Measurements from ENCODE around the gene CEP170B. TPM values are rescaled to one million over a fixed set of nuclear protein-coding genes. Genes with fewer than 3 reads are reported as not detected.

Gene CEP170B
- polyA plus RNA-seq, 3 donors, result 11.1 to 21.6 (median 15.3) TPM

DNA sequence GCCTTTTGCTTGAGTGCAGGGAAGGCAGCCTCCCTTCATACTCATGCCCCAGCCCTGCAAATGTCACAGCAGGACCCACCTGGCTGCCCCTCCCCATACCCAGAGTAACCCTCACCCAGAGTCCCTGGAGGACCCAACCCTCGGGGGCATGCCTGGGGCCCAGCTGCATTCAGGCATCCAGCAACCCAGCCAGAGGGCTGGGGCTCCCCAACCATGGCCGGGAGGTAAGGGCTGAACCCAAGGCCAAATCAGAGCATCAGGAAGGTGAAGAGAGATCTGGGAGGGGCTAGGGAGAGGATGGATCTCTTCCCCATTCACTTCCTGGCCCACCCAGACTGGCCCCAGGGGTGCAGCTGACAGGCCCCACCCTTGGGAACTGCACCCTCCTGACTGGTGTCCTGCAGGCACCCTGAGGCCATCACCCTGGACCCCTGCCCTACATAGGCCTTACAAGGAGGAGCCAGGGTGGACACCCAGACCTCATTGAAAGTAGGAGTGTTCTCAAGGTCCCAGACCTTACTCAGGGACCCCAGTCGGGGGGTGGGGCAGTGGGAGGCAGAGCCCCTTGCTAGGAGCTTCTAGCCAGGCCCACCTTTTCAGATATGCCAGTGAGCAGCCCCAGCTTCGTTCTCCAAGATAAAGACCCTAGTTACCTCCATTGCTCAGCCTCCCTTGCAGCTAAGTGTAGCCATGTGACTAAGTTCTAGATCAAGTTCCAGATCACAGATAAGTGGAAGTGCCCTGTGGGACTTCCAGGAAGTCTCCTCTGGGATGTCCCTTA is 58.8 kb downstream of the CEP170B start:
- no peak for DNase-seq (ENCODE audit: extremely low read depth in 1 of 11, low read depth in 9 of 11, low spot score in 4 of 11)

DNA sequence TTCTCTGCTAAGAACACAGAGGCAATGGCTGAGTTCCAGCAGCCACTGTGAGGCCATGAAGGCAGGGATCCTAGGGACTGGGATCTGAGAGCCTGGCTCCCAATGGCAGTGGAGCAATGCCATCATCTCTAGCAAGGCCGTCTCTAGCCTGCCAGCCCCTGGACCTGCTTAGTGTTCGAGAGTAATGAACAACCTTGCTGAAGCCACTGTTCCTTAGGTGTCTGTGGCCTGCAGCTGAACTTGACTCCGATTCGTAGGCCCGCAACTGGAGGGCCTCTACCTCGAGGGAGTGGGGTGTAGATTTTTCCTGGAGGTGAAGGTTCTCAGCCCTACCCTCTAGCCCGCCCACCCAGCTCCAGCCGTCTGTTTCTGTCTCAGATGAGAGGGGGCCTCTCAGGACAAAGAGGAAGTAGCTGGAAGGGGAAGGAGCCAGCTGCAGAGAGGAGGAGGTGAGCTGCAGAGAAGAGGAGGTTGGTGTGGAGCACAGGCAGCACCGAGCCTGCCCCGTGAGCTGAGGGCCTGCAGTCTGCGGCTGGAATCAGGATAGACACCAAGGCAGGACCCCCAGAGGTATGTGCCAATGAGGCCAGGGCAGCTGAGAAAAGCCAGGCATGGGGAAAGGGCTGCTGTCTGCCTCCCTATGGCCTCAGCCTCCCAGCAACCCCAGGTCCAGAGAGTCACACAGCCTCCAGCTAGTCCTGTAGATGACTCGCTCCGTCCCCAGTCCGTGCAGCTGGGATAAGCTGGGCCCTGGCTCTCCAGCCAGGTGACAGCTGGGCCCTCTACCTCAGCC is 59.5 kb downstream of the CEP170B start, which contains the start of gene PLD4:
TSS of gene PLD4 (plus strand) at position 459 of the 793 bp plus-strand sequence. CDS start 2,262 bp downstream, outside the sequence.
- DNase-seq (ENCODE audit: extremely low read depth in 1 of 11, low read depth in 9 of 11, low spot score in 4 of 11), result no peak

DNA sequence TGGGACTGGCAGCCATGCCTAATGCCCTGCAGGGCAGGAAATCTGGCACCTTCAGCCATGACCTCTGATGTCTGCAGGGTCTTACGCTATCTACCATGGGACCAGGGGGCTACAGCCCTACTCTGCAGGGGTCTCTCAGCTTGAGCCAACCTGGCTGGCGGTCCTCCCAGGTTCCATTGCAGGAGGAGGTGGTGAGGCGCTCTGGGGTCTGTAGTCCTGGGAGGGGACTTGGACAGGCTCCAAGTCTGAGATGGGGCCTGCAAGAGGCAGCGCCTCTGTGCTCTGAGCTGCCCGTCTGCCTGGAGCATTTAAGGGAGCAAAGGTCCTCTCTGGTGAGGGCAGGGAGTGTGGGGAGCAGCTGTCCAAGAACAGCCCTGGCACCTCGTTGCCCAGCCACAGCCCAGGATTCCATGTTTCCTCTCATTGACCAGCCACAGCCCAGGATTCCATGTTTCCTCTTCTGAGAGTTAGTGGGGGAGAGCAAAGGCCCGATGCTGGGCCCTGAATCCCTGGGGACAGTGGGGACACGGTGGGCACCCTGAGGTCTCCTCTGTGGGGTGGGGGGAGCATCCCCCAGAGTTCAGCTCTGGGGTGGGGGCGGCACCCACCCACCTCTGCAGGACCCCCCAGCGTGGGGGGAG is 60.3 kb downstream of the CEP170B start:
- no peak for DNase-seq (ENCODE audit: extremely low read depth in 1 of 11, low read depth in 9 of 11, low spot score in 4 of 11)

DNA sequence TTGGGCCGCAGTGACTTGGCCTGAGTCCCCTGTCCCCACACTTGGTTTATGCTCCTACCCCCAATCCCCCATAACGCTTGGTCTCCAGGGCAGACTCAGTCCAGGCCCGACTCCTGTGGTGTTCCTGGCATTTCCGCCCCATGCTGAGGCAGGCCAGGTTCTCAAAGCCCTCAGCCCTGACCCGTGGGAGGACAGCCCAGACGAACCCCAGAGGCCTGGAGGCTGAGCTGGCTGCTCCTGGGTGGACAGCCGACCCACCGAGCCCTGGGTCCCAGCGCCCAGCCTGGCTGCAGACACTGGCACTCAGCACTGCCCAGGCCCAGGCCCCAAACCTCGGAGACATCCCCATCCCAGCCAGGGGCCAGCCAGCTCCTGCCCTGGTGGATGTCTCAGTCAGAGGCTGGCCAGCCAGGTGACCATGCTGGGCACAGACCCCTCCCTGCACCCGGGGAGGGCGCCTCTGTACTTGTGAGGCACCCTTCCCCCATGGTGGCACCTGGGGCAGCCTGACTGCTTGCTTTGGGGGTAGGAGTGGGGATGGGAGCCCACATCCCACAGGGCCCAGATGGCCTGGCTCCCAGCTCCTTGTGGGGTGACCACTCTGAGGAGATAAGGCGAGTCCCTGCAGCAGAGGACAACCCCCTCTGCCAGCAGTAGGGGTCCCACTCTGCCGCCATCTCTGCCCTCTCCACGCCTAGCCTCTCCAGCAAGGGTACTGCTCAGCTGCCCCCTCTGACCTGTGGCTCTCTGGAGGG is 61.0 kb downstream of the CEP170B start:
- no peak for DNase-seq (ENCODE audit: extremely low read depth in 1 of 11, low read depth in 9 of 11, low spot score in 4 of 11)

DNA sequence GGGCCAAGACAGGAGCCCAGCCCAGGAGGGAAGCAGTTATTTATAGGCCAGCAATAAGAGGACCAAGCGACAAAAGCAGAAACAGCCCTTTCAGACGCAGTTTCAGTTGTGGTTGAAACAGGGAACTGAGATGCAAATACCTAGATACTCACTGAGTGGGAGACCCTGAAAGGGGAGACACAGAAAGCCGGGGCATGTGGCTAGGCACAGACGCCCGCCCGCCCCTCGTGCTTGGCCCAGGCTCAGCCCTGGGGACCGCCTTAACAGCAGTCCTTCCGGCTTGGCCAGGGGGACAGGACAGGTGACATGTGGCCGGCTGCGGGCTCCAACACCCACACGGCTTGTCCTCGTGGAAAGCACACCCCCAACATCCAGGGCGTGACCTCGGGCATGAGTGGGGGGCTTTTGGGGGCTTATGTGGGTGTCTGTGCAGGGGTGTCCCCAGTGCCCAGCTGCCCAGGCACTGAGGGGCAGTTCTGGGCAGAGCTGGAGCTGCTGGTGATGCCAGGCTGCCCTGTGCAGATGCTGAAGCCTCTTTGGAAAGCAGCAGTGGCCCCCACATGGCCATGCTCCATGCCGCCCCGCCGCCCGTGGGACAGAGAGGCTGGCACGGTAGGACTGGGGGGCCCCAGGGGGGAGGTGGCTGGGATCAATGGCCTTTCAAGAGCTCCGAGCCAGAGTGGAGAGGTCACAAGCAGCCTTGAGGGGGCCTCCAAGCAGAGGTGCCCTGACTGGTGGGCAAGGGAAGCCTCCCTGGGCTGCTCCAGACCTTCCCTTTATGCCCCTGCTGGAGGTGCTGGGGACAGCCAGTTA is 61.8 kb downstream of the CEP170B start:
- DNase-seq (ENCODE audit: extremely low read depth in 1 of 11, low read depth in 9 of 11, low spot score in 4 of 11), result no peak

DNA sequence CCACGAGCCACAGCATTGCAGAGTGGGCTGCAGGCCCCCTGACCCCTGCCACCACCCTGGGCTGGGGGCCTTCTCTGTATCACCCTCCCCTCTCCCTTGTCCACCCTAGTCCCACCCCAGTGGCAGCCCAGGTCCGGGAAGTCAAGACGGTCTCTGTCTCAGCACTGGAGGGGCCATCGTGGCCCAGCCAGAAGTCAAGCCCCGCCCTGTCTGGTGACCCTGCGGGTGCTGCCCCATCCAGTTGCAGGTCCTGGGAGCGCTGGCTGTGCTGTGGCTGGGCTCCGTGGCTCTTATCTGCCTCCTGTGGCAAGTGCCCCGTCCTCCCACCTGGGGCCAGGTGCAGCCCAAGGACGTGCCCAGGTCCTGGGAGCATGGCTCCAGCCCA is 62.4 kb downstream of the CEP170B start:
- no peak for DNase-seq (ENCODE audit: extremely low read depth in 1 of 11, low read depth in 9 of 11, low spot score in 4 of 11)

DNA sequence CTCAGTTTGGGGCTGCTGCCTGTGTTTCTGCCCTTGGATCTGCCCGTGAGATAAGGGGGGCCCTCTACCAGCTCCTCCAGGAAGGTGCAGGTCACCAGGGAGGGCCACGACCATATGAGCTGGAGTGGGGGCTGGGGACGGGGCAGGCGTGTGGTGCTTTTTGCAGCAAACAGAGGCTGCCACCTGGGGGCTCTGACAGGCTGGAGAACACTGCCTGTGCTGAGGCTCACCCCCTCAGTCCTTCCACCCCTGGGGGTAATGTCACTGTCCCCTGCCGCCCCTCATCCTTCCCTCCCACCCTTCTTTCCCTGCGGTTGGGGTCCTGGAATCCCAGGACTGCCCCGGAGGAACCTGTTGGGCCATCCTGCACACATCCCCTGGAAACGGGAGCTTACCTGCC is 62.8 kb downstream of the CEP170B start:
- DNase-seq (ENCODE audit: extremely low read depth in 1 of 11, low read depth in 9 of 11, low spot score in 4 of 11), result no peak

DNA sequence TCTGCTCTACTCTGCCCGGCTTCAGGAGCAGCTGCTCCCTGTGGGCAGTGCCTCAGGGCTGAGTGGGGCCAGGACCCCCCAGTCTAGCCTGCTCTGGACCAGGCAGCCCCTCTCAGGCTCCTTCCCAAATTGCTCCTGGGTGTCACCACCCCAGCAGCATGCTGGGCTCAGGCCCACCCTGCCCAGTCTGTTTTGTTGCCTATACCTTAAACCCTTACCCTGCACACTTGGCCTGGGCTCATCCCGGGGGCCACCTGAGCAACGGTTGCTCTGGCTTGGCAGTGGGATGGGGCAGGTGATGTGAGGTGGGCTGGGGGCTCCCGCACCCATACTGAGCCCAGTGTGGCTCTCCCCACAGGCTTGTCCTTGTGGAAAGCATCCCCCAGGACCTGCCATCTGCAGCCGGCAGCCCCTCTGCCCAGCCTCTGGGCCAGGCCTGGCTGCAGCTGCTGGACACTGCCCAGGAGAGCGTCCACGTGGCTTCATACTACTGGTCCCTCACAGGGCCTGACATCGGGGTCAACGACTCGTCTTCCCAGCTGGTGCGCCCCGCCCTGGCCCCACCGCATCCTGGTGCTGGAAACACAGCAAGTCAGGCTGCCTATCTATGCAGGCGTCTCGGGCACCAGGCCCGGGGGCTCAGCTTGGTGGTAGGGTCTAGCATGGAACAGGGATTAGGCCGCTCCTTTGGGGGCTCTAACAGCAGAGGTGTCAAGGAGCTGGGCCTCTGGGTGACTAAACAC is 63.5 kb downstream of the CEP170B start:
- no peak for DNase-seq (ENCODE audit: extremely low read depth in 1 of 11, low read depth in 9 of 11, low spot score in 4 of 11)

DNA sequence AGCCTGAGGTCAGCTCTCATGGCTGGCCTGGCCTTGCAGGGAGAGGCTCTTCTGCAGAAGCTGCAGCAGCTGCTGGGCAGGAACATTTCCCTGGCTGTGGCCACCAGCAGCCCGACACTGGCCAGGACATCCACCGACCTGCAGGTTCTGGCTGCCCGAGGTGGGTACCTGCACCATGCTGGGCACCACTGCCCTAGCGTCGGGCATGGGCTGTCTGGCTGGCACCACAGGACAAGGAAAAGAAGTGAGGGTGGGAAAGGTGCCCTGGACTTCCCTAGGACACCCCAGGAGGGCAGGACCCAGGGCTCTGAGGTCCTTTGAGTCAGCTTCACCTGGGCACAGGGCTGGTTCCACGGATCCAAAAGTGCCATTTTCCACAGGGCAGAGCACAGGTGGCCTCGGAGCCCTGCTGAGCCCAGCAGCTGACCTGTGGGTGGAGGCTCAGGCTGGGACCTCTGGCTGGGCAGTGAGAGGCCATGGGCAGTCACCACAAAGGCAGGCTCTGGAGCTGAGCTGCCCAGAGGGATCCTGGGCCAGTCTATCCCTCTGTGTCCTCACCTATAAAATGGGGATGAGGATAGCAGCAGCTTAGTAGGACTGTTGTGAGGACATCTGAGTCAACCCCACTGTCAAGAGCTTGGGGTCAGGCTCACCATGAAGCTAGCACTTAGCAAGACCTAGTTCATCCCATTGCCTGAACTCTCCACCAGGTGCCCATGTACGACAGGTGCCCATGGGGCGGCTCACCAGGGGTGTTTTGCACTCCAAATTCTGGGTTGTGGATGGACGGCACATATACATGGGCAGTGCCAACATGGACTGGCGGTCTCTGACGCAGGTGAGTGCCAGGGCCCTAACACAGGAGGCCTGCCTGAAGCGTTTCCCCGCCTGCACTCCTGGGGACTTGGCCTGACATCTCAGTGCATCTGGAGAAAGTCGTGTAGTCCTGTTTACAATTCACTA is 64.5 kb downstream of the CEP170B start:
- DNase-seq (ENCODE audit: extremely low read depth in 1 of 11, low read depth in 9 of 11, low spot score in 4 of 11), result no peak

DNA sequence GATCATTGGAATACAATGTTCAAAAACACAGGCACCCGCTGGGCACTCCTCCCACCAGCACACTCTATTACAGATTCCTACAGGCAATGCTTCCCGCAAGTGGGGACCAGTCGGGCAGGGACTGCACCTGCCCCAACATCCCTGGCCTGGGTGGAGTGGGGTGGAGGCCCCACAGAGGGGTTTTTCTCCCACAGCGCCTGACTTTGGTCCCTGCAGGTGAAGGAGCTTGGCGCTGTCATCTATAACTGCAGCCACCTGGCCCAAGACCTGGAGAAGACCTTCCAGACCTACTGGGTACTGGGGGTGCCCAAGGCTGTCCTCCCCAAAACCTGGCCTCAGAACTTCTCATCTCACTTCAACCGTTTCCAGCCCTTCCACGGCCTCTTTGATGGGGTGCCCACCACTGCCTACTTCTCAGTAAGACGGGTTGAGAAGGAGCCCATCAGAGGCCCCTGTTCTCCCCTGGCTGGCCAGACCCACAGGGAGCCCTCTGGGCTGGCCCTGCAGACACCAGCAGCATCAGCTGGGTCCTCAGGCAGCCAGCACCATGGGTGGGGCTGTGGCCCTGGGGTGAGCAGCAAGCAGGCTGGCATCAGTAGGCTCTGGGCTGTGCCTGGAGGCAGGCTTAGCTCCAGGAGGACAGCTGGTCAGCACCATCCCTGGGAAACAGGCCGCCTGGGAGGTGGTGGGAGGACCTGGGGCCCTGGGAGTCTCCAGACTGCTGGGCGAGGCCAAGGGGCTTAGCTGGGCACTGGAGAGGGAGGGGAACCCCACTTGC is 65.6 kb downstream of the CEP170B start:
- DNase-seq (ENCODE audit: extremely low read depth in 1 of 11, low read depth in 9 of 11, low spot score in 4 of 11), result no peak

DNA sequence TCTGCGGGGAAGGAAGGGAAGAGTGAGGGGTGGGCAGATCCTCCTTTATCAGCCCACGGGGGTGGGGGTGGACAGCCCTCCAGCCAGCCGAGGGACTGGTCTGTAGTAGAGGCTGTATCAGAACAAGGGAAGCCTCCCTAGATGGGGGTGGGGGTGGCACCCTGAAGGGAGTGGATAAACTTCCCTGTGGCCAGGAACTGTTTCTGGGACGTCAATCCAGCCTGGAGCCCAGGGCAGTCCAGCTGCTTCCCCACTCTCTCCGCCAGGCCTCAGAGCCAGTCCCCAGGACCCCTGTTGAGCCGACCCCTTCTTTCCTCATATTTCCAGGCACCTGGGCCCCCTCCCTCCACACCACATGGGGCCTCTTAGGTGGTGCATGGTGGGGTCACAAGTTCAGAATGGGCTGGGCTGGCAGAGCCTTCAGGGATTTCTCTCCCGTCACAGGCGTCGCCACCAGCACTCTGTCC is 66.3 kb downstream of the CEP170B start:
- no peak for DNase-seq (ENCODE audit: extremely low read depth in 1 of 11, low read depth in 9 of 11, low spot score in 4 of 11)

DNA sequence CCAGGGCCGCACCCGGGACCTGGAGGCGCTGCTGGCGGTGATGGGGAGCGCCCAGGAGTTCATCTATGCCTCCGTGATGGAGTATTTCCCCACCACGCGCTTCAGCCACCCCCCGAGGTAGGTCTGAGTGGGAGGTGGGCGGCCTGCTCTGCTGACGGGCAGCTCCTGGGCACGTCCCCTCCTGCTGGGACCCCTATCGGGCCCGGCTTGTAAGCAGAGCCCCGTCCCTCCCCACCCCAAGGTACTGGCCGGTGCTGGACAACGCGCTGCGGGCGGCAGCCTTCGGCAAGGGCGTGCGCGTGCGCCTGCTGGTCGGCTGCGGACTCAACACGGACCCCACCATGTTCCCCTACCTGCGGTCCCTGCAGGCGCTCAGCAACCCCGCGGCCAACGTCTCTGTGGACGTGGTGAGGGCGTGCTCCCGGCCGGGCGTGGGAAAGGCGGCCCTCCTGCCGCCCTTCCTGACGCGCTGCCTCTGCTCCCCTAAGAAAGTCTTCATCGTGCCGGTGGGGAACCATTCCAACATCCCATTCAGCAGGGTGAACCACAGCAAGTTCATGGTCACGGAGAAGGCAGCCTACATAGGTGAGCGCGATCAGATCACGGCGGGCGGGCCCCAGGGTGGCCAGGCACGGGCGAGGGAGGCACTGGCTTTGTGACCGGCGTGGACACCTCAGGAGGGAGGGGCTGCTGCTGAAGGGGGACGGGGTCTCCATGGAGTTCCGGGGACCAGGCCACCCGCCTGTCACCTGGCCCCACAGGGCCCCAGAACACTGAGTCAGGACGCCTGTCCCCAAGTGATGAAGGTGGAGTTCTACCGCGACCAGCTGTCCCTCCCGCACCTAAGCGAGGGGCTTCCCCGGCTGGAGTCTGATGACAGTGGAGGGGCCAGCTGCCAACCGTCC is 67.0 kb downstream of the CEP170B start:
- no peak for DNase-seq (ENCODE audit: extremely low read depth in 1 of 11, low read depth in 9 of 11, low spot score in 4 of 11)

DNA sequence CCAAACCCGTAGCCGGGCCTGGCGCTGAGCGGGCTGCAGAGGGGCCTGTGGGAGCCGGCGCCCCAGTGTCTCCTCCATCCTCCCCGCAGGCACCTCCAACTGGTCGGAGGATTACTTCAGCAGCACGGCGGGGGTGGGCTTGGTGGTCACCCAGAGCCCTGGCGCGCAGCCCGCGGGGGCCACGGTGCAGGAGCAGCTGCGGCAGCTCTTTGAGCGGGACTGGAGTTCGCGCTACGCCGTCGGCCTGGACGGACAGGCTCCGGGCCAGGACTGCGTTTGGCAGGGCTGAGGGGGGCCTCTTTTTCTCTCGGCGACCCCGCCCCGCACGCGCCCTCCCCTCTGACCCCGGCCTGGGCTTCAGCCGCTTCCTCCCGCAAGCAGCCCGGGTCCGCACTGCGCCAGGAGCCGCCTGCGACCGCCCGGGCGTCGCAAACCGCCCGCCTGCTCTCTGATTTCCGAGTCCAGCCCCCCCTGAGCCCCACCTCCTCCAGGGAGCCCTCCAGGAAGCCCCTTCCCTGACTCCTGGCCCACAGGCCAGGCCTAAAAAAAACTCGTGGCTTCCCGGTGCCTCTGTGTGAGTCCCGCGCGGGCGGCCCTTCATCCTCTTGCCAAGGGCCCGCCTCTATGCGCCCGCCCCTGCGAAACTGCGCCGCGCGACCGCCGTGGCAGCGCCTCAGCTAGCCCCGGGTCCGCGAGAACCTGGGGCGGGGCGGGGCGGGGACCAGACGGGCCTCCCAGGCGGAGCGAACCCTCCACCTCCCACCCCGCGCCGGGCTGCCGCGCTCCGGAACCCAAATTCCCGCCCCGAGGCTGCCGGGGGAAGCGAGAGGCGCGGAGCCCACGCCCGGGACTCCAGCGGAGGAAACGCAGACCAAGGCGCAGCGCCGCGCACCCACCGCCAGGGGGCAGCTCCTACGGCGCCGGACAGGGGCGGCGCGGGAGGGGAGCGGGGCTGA is 67.9 kb downstream of the CEP170B start:
- DNase-seq (ENCODE audit: extremely low read depth in 1 of 11, low read depth in 9 of 11, low spot score in 4 of 11), result peak; percentile 56 to 86 (median 77)
